Stimulated activated CD4-positive, alpha-beta T cell treated with anti-CD3 and anti-CD28 coated beads, TNF-alpha, amount 100 ng/mL, for 24 hours (primary cell): Measurements from ENCODE around the gene NOXO1.
A peak's percentile ranks its signal among the peaks of the same experiment; 100 is the strongest.
"Not testable (repeated sequence)": the region's sequence is repeated elsewhere in the genome, so short reads cannot be mapped to it uniquely, and the experiment has no call there.

Experiments
- DNase-seq, 3 experiments: peaks; one replicate each; pipeline ENCODE4 v3.0.0-alpha.2; 2020; ENCODE audit warnings: low read depth in 3 of 3

Gene NOXO1

DNA sequence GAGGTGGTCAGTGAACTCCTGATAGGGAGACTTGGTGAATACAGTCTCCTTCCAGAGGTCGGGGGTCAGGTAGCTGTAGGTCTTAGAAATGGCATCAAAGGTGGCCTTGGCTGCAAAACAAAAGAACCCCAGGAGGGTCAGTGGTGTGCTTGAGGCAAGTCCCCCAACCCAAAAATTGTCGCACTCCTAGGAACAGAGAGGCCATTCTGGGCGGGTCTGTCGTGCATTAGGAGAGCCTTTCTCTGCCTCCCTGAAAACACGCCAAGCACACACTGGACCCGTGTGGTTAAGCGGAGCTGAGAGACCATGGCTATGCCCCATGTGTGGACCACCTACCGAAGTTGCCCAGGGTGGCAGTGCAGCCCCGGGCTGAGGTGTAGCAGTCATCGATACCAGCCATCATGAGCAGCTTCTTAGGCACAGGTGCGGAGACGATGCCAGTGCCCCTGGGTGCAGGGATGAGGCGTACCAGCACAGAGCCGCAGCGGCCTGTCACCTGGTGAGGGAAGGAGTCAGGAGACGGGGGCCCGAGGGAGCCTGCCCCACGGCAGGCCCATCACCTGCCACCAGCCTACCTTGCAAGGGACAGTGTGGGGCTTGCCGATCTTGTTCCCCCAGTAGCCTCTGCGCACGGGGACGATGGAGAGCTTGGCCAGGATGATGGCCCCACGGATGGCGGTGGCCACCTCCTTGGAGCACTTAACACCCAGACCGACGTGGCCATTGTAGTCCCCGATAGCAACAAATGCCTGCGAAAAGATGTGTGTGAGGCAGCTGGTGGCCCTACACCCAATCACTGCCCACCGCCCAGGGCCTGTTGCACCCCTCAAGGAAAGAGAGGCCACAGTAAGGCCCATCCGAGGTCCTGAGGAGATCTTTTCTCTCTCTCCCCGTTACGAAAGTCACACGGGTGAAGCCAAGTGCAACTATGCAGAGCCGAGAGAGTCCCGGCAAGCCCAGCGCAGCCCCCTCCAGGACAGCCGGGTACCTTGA, 18.8 kb downstream of the NOXO1 start:
- not testable (repeated sequence) for DNase-seq

GRCh38 chr16:1961651-1962067, 19.6 kb downstream of the NOXO1 start:
- DNase-seq, result no peak

- DNase-seq, result peak in 2 of 3 experiments; percentile 38 to 57
Observed at GRCh38 chr16:1960665-1961630, 20.3 kb downstream of the NOXO1 start.

GRCh38 chr16:1959269-1960039, 21.8 kb downstream of the NOXO1 start, which contains the start of gene NDUFB10:
TSS of gene NDUFB10 (plus strand) at chr16:1959538. CDS start at chr16:1959625, 87 bp downstream.
- peak; percentile 83 to 93 (median 83) for DNase-seq

DNA sequence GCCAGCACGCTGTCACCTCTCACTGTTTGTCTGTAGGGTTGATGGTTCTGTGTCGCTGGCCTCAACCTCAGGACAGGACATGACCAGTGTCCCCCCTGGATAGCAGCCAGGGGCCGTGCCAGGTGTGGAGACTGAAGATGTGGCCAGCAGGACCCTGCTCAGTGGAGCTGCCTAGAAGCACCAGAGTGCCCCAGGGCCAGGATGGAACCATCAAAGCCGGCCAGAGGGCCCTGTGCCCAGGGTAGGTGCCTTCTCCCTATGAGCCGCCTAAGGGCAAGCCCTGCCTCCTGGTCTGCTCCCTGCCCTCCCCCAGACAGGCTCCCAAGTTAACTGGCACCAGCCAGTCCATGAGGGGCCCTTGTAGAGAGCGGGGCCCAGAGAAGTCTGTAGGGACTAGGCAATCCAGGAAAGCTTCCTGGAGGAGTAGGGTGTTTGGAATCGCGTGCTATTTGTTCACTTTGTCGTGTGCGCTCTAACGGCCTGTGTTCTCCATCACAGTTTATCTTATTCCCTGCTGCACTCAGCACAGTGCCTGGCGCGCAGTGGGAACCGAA, 22.5 kb downstream of the NOXO1 start:
- DNase-seq, result no peak

- DNase-seq, result not testable (repeated sequence)
Observed at GRCh38 chr16:1958143-1958491, 23.2 kb downstream of the NOXO1 start.

GRCh38 chr16:1957434-1958142, 23.7 kb downstream of the NOXO1 start:
- DNase-seq, result not testable (repeated sequence)

DNA sequence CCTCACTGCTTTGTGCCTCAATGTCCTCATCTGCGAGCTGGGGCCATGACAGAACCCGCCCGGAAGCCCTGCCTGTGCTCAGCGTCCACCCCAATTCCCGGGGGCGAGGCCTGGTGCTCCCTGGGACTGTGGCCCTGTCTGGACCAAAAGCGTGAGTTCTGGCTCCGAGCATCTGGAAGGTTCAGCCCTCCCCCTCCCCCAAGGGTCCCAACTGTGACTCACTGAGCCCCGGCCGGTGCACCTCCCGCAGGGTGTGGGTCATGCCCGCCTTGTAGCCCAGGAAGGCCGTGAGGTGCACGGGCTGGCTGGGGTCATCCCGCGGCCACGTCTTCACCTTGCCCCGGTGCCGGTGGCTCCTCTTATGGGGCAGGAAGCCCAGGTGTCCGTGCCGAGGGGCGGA, 27.5 kb downstream of the NOXO1 start:
- no peak for DNase-seq

DNA sequence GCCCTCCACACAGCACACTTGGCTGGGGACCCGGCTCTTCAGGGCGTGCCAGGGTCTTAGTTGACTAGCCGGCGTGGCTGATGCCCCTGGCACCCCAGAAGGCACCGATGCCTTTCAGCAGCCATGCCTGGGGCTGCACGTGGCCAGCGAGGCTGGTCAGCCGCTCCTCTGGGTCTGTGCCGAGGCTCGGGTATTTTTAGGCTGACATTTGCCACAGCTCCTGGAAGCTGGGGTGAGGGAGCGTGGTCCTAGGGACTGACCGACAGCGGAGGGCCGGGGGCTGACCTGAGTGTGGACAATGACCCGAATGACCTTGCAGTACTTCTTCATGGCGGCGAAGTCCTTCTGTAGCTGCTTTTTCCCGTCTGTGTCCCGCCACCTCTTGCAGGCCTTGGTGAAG, 30.7 kb downstream of the NOXO1 start:
- DNase-seq, result no peak

DNA sequence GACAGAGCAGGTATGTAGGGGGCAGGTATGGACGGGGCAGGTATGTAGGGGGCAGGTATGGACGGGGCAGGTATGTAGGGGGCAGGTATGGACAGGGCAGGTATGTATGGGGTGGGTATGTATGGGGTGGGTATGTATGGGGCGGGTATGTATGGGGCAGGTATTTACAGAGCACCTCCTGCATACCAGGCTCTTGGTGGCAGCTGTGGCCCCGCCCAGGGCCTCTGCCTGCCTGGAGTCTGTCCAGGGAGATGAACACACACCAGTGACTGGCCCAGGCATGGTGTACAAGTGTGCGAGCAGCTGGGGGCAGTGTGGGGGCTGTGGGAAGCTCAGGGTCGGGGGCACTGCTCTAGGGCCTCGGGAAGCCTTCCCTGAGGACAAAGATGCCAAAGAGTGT, 31.2 kb downstream of the NOXO1 start:
- DNase-seq, result no peak

DNA sequence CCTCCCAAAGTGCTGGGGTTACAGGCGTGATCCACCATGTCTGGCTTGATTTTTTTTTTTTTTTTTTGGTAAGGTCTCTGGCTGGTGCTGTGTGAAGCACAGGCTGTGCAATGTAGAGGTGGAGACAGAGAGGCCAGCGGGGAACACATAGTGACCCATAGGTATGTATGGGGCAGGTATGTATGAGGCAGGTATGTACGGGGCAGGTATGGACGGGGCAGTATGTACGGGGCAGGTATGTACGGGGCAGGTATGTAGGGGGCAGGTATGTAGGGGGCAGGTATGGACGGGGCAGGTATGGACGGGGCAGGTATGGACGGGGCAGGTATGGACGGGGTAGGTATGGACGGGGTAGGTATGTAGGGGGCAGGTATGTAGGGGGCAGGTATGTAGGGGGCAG, 31.8 kb downstream of the NOXO1 start:
- no peak for DNase-seq

DNA sequence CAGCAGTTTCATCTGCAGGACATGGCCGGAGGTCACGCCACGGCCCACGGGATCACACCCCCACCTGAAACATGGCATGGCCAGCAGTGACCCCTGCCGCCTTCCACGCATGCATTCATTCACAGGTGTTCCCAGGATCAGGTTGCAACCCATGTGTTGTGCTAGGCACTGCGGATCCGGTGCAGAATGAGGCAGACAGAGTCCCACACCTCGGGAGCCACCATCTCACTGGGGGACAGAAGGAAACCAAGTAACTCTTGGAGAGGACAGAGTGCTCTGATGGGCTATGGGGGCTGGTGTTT, 33.9 kb downstream of the NOXO1 start:
- DNase-seq, result no peak

DNA sequence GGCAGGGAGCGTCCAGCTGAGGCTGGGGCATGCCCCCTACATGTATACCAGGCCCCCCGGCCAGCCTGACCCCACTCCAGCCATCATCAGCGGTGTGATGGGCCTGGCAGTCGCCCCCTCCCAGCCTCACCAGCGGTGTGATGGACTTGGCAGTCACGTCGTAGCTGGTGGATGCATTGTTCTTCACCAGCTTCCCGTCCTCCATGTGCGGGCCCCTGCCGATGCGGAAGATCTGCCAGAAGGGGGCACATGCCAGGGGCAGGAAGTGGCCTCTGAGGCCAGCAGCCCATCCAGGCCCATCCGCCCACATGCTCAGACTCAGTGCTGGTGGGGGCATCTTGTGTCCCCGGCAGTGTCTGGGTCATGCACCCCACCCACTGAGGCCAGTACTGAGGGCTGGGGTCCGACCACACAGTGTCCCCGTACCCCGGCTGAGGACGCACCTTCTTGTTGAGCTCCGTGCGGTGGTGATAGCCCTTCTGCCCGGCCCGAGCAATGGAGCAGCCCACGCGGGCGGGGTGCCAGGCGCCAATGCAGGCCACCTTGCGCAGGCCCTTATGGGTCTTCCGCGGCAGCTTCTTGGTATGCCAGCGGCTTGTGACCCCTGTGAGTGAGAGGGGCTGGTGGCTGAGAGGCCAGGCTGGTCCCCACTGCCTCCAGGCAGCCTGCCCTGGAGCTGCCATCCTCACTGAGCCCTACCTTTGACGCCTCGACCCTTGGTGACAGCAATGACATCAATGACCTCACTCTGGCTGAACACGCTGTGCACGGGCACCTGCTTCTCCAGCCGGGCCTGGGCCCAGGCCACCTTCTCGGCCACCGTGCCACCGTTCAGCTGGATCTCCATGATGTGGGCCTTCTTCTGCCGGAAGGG, 34.5 kb downstream of the NOXO1 start:
- no peak for DNase-seq

DNA sequence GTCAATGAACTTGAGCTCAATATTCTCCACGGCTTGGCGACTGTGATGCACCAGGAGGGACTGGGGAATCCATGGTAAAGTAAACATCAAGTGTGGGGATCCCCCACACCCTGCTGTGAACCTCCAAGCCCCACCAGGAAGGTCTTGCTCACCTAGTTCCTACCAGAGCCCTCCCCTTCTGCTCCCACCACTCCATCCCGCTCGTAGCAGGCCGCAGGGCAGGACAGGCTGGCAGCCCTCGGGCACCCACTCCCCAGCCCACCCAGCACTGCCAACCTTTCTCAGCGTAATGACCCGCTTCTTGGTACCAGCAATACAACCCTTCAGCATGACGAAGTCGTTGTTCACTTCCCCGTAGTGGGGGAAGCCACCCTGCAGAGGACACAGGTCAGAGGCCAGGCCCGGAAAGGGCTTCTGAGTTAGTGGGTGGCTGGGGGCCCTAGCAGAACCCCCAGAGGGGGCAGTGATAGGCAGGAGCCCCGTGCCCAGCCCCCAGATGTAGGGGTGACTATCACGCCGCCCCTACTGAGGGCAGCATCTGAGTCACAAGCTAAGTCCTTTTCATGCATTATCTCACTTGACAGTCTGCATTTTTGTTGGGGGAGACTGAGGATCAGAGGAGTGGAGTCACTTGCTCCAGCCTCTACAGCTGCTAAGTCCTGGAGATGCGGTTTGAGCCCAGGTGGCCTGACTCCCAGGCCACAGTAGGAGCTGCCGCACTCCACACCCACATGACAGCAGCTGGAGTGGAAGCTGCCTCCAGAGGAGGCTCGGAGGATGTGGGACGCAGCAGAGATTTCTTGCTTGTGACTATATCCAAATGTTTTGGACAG, 35.5 kb downstream of the NOXO1 start:
- no peak for DNase-seq

GRCh38 chr16:1944612-1945199, 36.6 kb downstream of the NOXO1 start:
- DNase-seq, result no peak

- DNase-seq, result peak; percentile 99 to 100 (median 99)
Observed at GRCh38 chr16:1942810-1943726, 38.2 kb downstream of the NOXO1 start, which contains the start of gene MSRB1. TSS of gene MSRB1 (minus strand) at chr16:1943199. CDS start at chr16:1943156, 43 bp downstream.
